ENCODE results near the gene PTPDC1.
"Not testable (repeated sequence)": the region's sequence is repeated elsewhere in the genome, so short reads cannot be mapped to it uniquely, and the experiment has no call there.

The PTPDC1 gene

DNA sequence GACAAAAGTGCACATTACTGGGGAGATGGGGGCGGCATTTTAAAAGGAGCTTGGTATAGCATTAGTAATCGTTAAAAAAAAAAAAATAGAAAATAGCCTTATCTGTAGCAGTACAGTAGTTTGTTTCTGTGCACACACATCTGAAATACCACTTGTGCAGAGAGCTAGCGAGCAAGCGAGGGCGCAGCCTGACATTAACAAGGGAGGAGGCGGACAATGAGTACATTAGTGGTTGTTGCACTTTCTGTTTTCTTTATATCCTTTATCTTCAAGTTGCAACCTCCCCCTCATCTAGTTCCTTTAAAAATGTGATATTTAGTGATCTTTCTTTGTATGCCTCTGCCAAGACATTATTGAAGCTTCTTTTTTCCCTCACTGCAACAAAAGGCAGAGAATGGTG is 880 bp upstream of the PTPDC1 start:
- peaks cover 0 to 40% (median 21%) of the 10 kb centered on the region in 11 experiments; a peak in 16 of 22 replicates for H3K36me3 ChIP-seq
- H3K9me3 ChIP-seq (replicated peaks in 1 of 11) = no peaks in the 10 kb centered on the region
- H3K27ac ChIP-seq = no peak overlapping the region
- no peak for TF ChIP-seq Cebpa-rat (IDR thresholded peaks at IDR 0.05)
- H3K4me1 ChIP-seq = no peaks in the 10 kb centered on the region
- no peak overlapping the region for H3K9ac ChIP-seq
- H3K4me3 ChIP-seq = no peak overlapping the region
- no peaks in the 10 kb centered on the region for H3K27me3 ChIP-seq
- H3K4me2 ChIP-seq = no peak overlapping the region
- H4K20me1 ChIP-seq = no peaks in the 10 kb centered on the region; a peak in 2 of 22 replicates

DNA sequence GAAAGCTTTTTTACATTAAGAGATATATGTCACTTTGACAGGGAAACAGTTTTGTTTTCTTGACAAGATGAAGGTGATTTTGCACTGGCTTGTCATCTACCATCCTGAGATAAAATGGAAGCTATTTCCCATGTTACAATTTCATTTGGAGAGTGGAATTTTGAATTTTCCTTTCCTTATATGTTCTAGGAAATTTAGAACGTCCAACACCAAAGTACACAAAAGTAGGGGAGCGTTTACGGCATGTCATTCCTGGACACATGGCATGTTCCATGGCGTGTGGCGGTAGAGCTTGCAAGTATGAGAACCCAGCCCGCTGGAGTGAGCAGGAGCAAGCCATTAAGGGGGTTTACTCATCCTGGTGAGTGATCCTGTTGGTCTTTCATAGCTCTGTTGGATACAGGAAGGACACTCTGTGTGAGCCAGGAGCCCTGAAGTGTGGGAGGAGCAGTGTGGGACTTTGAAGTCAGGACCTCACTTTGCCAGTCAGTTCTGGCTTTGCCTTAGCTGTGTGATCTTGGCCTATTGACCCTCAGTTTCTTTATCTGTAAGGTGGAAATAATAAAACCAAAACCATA is 887 bp downstream of the PTPDC1 start:
- Histone ChIP-seq H4K20me1 (no peaks in the 10 kb centered on the region; a peak in 2 of 22 replicates), H3K27me3 (no peaks in the 10 kb centered on the region), H3K27ac (no peak overlapping the region), H3K36me3 (peaks cover 0 to 38% (median 19%) of the 10 kb centered on the region in 11 experiments; a peak in 14 of 22 replicates), H3K9ac (no peak overlapping the region), H3K4me1 (no peaks in the 10 kb centered on the region), H3K4me2 (no peak overlapping the region), H3K9me3 (replicated peaks in 1 of 11) (no peaks in the 10 kb centered on the region), H3K4me3 (no peak overlapping the region)
- TF ChIP-seq Cebpa-rat (IDR thresholded peaks at IDR 0.05) = no peak

DNA sequence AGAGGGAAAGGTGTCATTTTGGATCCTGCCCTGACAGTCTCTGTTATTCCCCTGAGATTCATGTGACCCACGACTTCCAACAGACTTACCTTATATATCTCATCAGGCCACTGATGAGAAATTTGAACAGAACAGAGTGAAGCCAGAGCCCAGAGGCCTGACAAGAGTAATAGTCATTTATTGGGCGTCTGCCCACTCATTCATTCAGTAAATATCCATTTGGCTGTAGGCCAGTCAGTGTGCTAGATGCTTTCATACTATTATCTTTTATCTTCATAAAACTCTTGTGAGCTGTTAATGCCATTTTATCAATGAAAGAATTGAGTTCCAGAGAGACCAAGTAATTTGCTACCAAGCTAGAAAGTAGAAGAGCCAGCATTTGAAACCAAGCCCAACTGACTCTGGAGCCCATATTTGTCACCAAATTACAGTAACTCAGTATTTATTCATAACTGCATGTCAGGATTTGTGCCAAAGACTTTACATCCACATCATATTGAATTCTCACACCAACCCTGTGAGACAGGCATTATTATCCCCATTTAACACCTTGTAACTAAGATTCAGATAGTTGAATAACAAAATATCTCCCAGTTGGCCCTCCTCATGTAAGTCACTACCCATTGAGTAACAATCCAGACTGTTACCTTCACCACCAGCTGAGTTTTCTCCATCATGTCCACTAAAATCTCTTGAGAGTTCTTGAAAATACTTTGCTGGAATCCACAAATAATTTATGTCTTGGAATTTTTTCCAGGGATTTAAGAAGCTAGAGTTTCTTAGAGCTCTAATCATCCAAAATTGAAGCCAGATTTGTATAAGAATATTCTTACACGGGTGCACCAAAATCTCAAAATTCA is 2.5 kb downstream of the PTPDC1 start:
- no peak for TF ChIP-seq Cebpa-rat (IDR thresholded peaks at IDR 0.05)
- H3K4me3 ChIP-seq = no peak overlapping the region
- H4K20me1 ChIP-seq = no peaks in the 10 kb centered on the region; a peak in 2 of 22 replicates
- peaks cover 0 to 35% (median 14%) of the 10 kb centered on the region in 11 experiments; a peak in 13 of 22 replicates for H3K36me3 ChIP-seq
- H3K27ac ChIP-seq = no peak overlapping the region
- no peaks in the 10 kb centered on the region for H3K27me3 ChIP-seq
- no peaks in the 10 kb centered on the region for H3K4me1 ChIP-seq
- no peaks in the 10 kb centered on the region for H3K9me3 ChIP-seq (replicated peaks in 1 of 11)
- no peak overlapping the region for H3K9ac ChIP-seq
- no peak overlapping the region for H3K4me2 ChIP-seq

DNA sequence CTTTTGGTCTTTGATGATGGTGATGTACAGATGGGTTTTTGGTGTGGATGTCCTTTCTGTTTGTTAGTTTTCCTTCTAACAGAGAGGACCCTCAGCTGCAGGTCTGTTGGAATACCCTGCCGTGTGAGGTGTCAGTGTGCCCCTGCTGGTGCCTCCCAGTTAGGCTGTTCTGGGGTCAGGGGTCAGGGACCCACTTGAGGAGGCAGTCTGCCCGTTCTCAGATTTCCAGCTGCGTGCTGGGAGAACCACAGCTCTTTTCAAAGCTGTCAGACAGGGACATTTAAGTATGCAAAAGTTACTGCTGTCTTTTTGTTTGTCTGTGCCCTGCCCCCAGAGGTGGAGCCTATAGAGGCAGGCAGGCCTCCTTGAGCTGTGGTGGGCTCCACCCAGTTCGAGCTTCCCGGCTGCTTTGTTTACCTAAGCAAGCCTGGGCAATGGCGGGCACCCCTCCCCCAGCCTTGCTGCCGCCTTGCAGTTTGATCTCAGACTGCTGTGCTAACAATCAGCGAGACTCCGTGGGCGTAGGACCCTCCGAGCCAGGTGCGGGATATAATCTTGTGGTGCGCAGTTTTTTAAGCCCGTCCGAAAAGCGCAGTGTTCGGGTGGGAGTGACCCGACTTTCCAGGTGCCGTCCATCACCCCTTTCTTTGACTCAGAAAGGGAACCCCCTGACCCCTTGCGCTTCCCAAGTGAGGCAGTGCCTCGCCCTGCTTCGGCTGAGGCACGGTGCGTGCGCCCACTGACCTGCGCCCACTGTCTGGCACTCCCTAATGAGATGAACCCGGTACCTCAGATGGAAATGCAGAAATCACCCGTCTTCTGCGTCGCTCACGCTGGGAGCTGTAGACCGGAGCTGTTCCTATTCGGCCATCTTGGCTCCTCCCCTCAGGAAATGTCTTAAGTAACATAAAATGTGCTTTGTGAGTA is 10.2 kb downstream of the PTPDC1 start:
- not testable (repeated sequence) for H4K20me1 ChIP-seq; H3K27ac ChIP-seq; H3K4me2 ChIP-seq; H3K4me1 ChIP-seq; H3K9ac ChIP-seq; H3K9me3 ChIP-seq (replicated peaks in 1 of 11); H3K4me3 ChIP-seq; H3K27me3 ChIP-seq
- peaks cover 6 to 43% (median 28%) of the 10 kb centered on the region in 11 experiments; a peak in 21 of 22 replicates for H3K36me3 ChIP-seq

DNA sequence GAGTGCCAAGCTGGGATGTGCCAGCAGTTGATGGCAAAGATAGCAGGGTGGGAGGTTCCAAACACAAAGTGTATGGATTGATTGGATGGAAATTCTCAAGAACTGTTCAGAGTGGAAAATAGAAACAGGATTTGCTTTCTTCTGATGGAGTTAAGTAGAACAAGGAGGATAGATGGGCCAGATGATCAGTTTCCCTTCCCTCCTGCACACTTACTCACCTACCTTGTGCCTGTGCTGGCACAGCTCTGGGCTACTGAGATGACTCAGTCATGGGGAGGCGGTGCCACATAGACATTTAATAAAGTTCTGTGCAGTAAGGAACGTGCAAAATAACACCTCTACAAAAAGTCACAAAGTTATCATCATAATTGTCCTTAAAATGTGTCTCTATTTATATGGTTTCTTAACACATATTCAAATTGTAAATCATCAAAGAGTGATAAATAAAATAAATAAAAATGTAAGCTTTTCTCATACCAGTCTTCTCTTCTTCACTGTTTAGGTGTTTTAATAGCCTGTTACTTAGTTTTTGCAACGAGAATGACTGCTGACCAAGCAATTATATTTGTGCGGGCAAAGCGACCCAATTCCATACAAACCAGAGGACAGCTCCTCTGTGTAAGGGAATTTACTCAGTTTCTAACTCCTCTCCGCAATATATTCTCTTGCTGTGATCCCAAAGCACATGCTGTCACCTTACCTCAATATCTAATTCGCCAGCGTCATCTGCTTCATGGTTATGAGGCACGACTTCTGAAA is 12.7 kb downstream of the PTPDC1 start:
- Histone ChIP-seq H3K27ac (no peak overlapping the region), H3K4me1 (no peaks in the 10 kb centered on the region), H3K4me2 (no peak overlapping the region), H3K27me3 (no peaks in the 10 kb centered on the region), H4K20me1 (no peaks in the 10 kb centered on the region), H3K9ac (no peak overlapping the region), H3K4me3 (no peak overlapping the region), H3K9me3 (replicated peaks in 1 of 11) (no peaks in the 10 kb centered on the region), H3K36me3 (peaks cover 6 to 43% (median 28%) of the 10 kb centered on the region in 11 experiments; a peak in 21 of 22 replicates)
- TF ChIP-seq Cebpa-rat (IDR thresholded peaks at IDR 0.05) = no peak

DNA sequence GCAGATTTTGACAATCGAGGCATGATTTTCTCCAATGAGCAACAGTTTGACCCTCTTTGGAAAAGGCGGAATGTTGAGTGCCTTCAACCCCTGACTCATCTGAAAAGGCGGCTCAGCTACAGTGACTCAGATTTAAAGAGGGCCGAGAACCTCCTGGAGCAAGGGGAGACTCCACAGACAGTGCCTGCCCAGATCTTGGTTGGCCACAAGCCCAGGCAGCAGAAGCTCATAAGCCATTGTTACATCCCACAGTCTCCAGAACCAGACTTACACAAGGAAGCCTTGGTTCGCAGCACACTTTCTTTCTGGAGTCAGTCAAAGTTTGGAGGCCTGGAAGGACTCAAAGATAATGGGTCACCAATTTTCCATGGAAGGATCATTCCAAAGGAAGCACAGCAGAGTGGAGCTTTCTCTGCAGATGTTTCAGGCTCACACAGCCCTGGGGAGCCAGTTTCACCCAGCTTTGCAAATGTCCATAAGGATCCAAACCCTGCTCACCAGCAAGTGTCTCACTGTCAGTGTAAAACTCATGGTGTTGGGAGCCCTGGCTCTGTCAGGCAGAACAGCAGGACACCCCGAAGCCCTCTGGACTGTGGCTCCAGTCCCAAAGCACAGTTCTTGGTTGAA is 13.6 kb downstream of the PTPDC1 start:
- H3K9ac ChIP-seq = no peak overlapping the region
- H3K27ac ChIP-seq = no peak overlapping the region
- H3K27me3 ChIP-seq = no peaks in the 10 kb centered on the region
- TF ChIP-seq Cebpa-rat (IDR thresholded peaks at IDR 0.05) = no peak
- no peak overlapping the region for H3K4me3 ChIP-seq
- no peaks in the 10 kb centered on the region for H4K20me1 ChIP-seq
- no peaks in the 10 kb centered on the region for H3K4me1 ChIP-seq
- H3K4me2 ChIP-seq = no peak overlapping the region
- peaks cover 6 to 43% (median 28%) of the 10 kb centered on the region in 11 experiments; a peak in 21 of 22 replicates for H3K36me3 ChIP-seq
- H3K9me3 ChIP-seq (replicated peaks in 1 of 11) = no peaks in the 10 kb centered on the region

DNA sequence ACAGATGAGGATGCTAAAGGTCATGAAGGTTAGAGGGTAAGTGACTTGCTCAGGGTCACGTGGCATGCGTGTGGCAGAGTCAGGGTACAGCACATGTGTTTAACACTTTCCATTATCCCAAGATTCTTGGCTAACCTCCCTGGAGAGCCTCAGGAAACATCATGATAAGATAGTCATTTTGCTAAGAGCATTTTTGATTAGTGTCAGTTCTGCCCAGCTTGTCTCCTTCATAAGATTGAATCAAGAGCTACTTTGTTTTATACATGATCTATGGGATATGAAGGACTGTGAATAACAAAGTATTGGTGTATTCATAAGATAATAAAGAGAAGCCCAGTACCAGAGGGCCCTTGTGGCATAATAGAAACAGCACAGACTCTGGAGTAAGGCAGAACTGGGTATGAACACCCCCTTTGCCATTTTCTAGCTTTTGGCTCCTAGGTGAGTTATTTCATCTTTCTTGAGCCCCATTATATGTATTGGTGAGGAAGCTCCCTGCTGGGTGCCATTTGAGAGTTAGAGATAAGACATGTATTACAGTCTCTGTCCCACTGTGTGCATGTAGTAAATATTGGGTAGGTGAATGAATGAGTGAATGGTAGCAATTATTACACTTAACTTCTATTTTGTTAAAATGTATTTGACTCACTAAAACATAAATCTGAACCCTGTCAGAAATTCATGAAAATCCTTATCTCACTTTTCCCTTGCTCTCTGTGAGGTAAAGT is 16.1 kb downstream of the PTPDC1 start:
- Histone ChIP-seq H3K36me3 (peaks cover 6 to 48% (median 28%) of the 10 kb centered on the region in 11 experiments; a peak in 21 of 22 replicates), H3K4me2 (no peak overlapping the region), H3K4me3 (no peak overlapping the region), H3K27ac (no peak overlapping the region), H3K4me1 (no peaks in the 10 kb centered on the region), H3K9me3 (replicated peaks in 1 of 11) (no peaks in the 10 kb centered on the region), H4K20me1 (no peaks in the 10 kb centered on the region), H3K27me3 (no peaks in the 10 kb centered on the region), H3K9ac (no peak overlapping the region)
- no peak for TF ChIP-seq Cebpa-rat (IDR thresholded peaks at IDR 0.05)

All from BLaER1 treated with 17β-estradiol and CSF1 and Interleukin-3, amounts not matched to agents 10 nM and 100 nM (cell line).